SK-N-SH treated with all-trans-retinoic acid at 6 μM for 48 hours (cell line): Measurements from ENCODE around the gene IL20RA.

Source experiments
- ARNTL ChIP-seq: fragments of 450-650 bp; formaldehyde crosslinking; IDR thresholded peaks from 2 replicates; pipeline ENCODE4 v1.5.0; 2020; ENCODE audit warnings: low read depth, mild to moderate bottlenecking, moderate library complexity, borderline replicate concordance
- OSR1 ChIP-seq: fragments of 250-450 bp; sonication (Bioruptor Pico); IDR thresholded peaks from 2 replicates; pipeline ENCODE4 v1.8.0; 2022; ENCODE audit warnings: moderate library complexity, mild to moderate bottlenecking, inconsistent platforms
- RARB ChIP-seq: fragments of 250-450 bp; sonication (Bioruptor Pico); IDR thresholded peaks from 2 replicates; pipeline ENCODE4 v1.8.0; 2021; ENCODE audit warnings: mild to moderate bottlenecking, moderate library complexity
- TOX ChIP-seq: fragments of 250-450 bp; sonication (Bioruptor Pico); IDR thresholded peaks from 2 replicates; pipeline ENCODE4 v1.8.0; 2021; ENCODE audit warnings: mild to moderate bottlenecking, moderate library complexity, borderline replicate concordance
- ZFP3 ChIP-seq: fragments of 250-450 bp; sonication (Bioruptor Pico); IDR thresholded peaks from 2 replicates; pipeline ENCODE4 v1.5.0; 2020; ENCODE audit warnings: mild to moderate bottlenecking, moderate library complexity
- ZFP30 ChIP-seq: fragments of 450-650 bp; formaldehyde crosslinking; IDR thresholded peaks from 2 replicates; pipeline ENCODE4 v1.5.0; 2022; ENCODE audit warnings: mild to moderate bottlenecking, moderate library complexity

GRCh38 chr6:136960781-136961180 is 84.0 kb downstream of the IL20RA start:
- TF ChIP-seq ZFP30, result no peak
- no peak for TF ChIP-seq ARNTL (CRISPR knock-in tag)
- no peak for TF ChIP-seq OSR1 (CRISPR knock-in tag)
- TF ChIP-seq TOX (CRISPR knock-in tag), result no peak
- no peak for TF ChIP-seq ZFP3
- TF ChIP-seq RARB (CRISPR knock-in tag), result no peak
